ENCODE data around the gene PLEKHH3. TPM values are rescaled to one million over a fixed set of nuclear protein-coding genes. Genes with fewer than 3 reads are reported as not detected.

PLEKHH3 gene
- total and polyA plus RNA-seq, 2 of the 4 experiments (the other 2 are of a cell fraction): 2.9 to 10.5 TPM

- Histone ChIP-seq H2BK15ac (ENCODE audit: low read depth, low read length) (no peak overlapping the region), H2BK5ac (ENCODE audit: low read depth, low read length, poor library complexity, severe bottlenecking) (no peak overlapping the region), H4K91ac (ENCODE audit: insufficient read depth, low read depth, low read length) (no peak overlapping the region), H3K9ac (ENCODE audit: low read depth, low read length) (no peak overlapping the region), H3K27ac (ENCODE audit: insufficient read depth, low read length) (no peak overlapping the region), H4K20me1 (ENCODE audit: insufficient read depth, low read length) (no peaks in the 10 kb centered on the region), H2AFZ (replicated peaks; ENCODE audit: low read length, poor library complexity) (no peak overlapping the region), H2AK5ac (ENCODE audit: low read depth, low read length) (no peak overlapping the region), H3K79me1 (ENCODE audit: low read depth in 1 of 2, low read length in 2 of 2) (no peaks in the 10 kb centered on the region), H3K14ac (replicated peaks; ENCODE audit: low read depth, low read length) (no peak overlapping the region), H3K4me2 (ENCODE audit: low read depth, low read length) (no peak overlapping the region), H4K5ac (ENCODE audit: low read depth, low read length) (no peak overlapping the region), H3K18ac (ENCODE audit: low read depth, low read length) (no peak overlapping the region), H3K27me3 (ENCODE audit: control insufficient read depth, insufficient read depth, low read length) (no peaks in the 10 kb centered on the region), H3K4me3 (ENCODE audit: insufficient read depth, low read depth, low read length) (no peak overlapping the region), H3K9me1 (ENCODE audit: insufficient read depth, low read length) (peaks cover 5% of the 10 kb centered on the region), H2BK20ac (ENCODE audit: low read depth, low read length) (no peak overlapping the region), H2BK120ac (ENCODE audit: low read depth, low read length) (no peak overlapping the region), H3K4ac (ENCODE audit: low read depth, low read length) (no peak overlapping the region), H3K9me3 (ENCODE audit: control insufficient read depth, insufficient read depth, low read length) (no peaks in the 10 kb centered on the region), H3K56ac (ENCODE audit: extremely low read depth, insufficient read depth, low read length) (no peak overlapping the region), H2AK9ac (replicated peaks; ENCODE audit: low read depth, low read length, poor library complexity) (no peak overlapping the region), H3K23ac (ENCODE audit: low read depth, low read length) (no peak overlapping the region), H3K36me3 (ENCODE audit: control insufficient read depth, insufficient read depth, low read length) (peaks cover 64% of the 10 kb centered on the region), H4K8ac (ENCODE audit: low read depth in 2 of 2, low read length in 2 of 2) (no peak overlapping the region), H3K4me1 (ENCODE audit: control insufficient read depth, insufficient read depth, low read length) (no peaks in the 10 kb centered on the region)
- in situ Hi-C loops (cut with MboI; ENCODE audit: low sequenced_read_pairs): loop anchor here (25.0 kb wide), 1 partner anchor 620 kb away; no protein-coding TSS in a partner anchor
- DNase-seq (no peak), ATAC-seq (ENCODE audit: low read depth) (no peak)
- CTCF ChIA-PET: no interaction called here
- no TSS peak for BruUV-seq (replicated peaks)
- TF ChIP-seq, protein P1, sequence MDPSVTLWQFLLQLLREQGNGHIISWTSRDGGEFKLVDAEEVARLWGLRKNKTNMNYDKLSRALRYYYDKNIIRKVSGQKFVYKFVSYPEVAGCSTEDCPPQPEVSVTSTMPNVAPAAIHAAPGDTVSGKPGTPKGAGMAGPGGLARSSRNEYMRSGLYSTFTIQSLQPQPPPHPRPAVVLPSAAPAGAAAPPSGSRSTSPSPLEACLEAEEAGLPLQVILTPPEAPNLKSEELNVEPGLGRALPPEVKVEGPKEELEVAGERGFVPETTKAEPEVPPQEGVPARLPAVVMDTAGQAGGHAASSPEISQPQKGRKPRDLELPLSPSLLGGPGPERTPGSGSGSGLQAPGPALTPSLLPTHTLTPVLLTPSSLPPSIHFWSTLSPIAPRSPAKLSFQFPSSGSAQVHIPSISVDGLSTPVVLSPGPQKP (IDR thresholded peaks at IDR 0.05; ENCODE audit: borderline replicate concordance, low read depth, low read length): no peak
- no peak for TF ChIP-seq USF2 (IDR thresholded peaks at IDR 0.05; ENCODE audit: low read depth, low read length)
- TF ChIP-seq, protein P2, sequence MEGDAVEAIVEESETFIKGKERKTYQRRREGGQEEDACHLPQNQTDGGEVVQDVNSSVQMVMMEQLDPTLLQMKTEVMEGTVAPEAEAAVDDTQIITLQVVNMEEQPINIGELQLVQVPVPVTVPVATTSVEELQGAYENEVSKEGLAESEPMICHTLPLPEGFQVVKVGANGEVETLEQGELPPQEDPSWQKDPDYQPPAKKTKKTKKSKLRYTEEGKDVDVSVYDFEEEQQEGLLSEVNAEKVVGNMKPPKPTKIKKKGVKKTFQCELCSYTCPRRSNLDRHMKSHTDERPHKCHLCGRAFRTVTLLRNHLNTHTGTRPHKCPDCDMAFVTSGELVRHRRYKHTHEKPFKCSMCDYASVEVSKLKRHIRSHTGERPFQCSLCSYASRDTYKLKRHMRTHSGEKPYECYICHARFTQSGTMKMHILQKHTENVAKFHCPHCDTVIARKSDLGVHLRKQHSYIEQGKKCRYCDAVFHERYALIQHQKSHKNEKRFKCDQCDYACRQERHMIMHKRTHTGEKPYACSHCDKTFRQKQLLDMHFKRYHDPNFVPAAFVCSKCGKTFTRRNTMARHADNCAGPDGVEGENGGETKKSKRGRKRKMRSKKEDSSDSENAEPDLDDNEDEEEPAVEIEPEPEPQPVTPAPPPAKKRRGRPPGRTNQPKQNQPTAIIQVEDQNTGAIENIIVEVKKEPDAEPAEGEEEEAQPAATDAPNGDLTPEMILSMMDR (conservative IDR thresholded peaks at IDR 0.05; ENCODE audit: low read depth, low read length): no peak
- TF ChIP-seq NFE2L2 (IDR thresholded peaks at IDR 0.05; ENCODE audit: low read depth, low read length): no peak
- TF ChIP-seq MAFK (IDR thresholded peaks at IDR 0.05; ENCODE audit: low read depth, low read length): no peak
- no peak for TF ChIP-seq CHD1 (IDR thresholded peaks at IDR 0.05; ENCODE audit: low read depth, low read length)
- TF ChIP-seq RAD21 (IDR thresholded peaks at IDR 0.05; ENCODE audit: low read length): no peak
- dilution Hi-C loops (cut with HindIII; ENCODE audit: low sequenced_read_pairs, unreplicated experiment): no loop called here
- 83% methylated on average over 1 of the region's 11 CpGs; no CpG with 5 or more reads in 1 of the 2 experiments for WGBS, 2 experiments (ENCODE audit: extremely low coverage in 2 of 2, insufficient read length in 1 of 2)
- intact Hi-C loops (cut with micrococcal nuclease): no loop called here
- POLR2A ChIA-PET (ENCODE audit: unreplicated experiment): no interaction called here
Measured at GRCh38 chr17:42692489-42692888, 15.7 kb upstream of the PLEKHH3 start.
